Immature natural killer cell (primary cell): Measurements from ENCODE around the gene DDX42. TPM values are rescaled to one million over a fixed set of nuclear protein-coding genes. Genes with fewer than 3 reads are reported as not detected.
A peak's percentile ranks its signal among the peaks of the same experiment; 100 is the strongest.

Source experiments
- DNase-seq, 3 donors: peaks; one replicate each; pipeline ENCODE4 v3.0.0; 2022; ENCODE audit warnings: mixed read lengths in 1 of 3
- H3K27ac Mint-ChIP-seq, 6 donors: one replicate each; pipeline ENCODE4 v1.8.0; 2020; ENCODE audit warnings: mixed read lengths in 6 of 6, mild to moderate bottlenecking in 5 of 6, inconsistent platforms in 4 of 6, moderate library complexity in 3 of 6
- H3K27me3 Mint-ChIP-seq, 3 donors: one replicate each; pipeline ENCODE4 v1.8.0; 2020 to 2021; ENCODE audit warnings: low read depth in 3 of 3, mild to moderate bottlenecking in 3 of 3, mixed read lengths in 3 of 3, moderate library complexity in 3 of 3, inconsistent platforms in 1 of 3
- H3K36me3 Mint-ChIP-seq, 3 donors: one replicate each; pipeline ENCODE4 v1.8.0; 2020; ENCODE audit warnings: mixed read lengths in 3 of 3, inconsistent platforms in 2 of 3, mild to moderate bottlenecking in 2 of 3
- H3K4me1 Mint-ChIP-seq, 2 donors: one replicate each; pipeline ENCODE4 v1.8.0; 2020; ENCODE audit warnings: inconsistent platforms in 2 of 2, mild to moderate bottlenecking in 2 of 2, mixed read lengths in 2 of 2, moderate library complexity in 1 of 2
- H3K4me3 Mint-ChIP-seq, 5 donors: one replicate each; pipeline ENCODE4 v1.8.0; 2020; ENCODE audit warnings: mild to moderate bottlenecking in 5 of 5, mixed read lengths in 5 of 5, inconsistent platforms in 3 of 5, moderate library complexity in 3 of 5
- H3K9me3 Mint-ChIP-seq, 6 donors: one replicate each; pipeline ENCODE4 v1.8.0; 2020; ENCODE audit warnings: mild to moderate bottlenecking in 6 of 6, mixed read lengths in 6 of 6, inconsistent platforms in 4 of 6, moderate library complexity in 3 of 6
- polyA plus RNA-seq, 3 donors: library from polyadenylated mRNA; unstranded; fragments of 300-500 nt; fragmentation: Illumina TruSeq; gene quantifications; one replicate each; pipeline ENCODE4 v1.2.3, GENCODE V29; 2021

DDX42 gene
- polyA plus RNA-seq = 10 to 100 TPM in 1 of 3 donors, 1 to 10 TPM in 2; 4.8 to 18.2 (median 5.5) TPM

GRCh38 chr17:63774141-63774968, at the start of gene DDX42:
Gene DDX42 (plus strand): TSS chr17:63774170. CDS start chr17:63787050, 12,880 bp downstream.
- peak within 1 kb of the TSS; percentile 96 to 100 (median 99) for H3K27ac Mint-ChIP-seq
- H3K27me3 Mint-ChIP-seq = peaks cover 10 to 19% (median 14%) of the 10 kb centered on the region in 3 donors
- no peak for DNase-seq
- peaks cover 50 to 78% of the 10 kb centered on the region in 2 donors for H3K4me1 Mint-ChIP-seq
- no peaks in the 10 kb centered on the region for H3K9me3 Mint-ChIP-seq
- peaks cover 0 to under 1% (median 0%) of the 10 kb centered on the region in 3 donors for H3K36me3 Mint-ChIP-seq
- peak within 1 kb of the TSS; percentile 90 to 100 (median 96) for H3K4me3 Mint-ChIP-seq

- no peak overlapping the region for H3K4me3 Mint-ChIP-seq
- no peak for DNase-seq
- no peaks in the 10 kb centered on the region for H3K9me3 Mint-ChIP-seq
- peaks cover 0 to 3% (median 0%) of the 10 kb centered on the region in 3 donors for H3K27me3 Mint-ChIP-seq
- peaks cover 6 to 10% of the 10 kb centered on the region in 2 donors for H3K4me1 Mint-ChIP-seq
- no peak overlapping the region for H3K27ac Mint-ChIP-seq
- H3K36me3 Mint-ChIP-seq = peaks cover 0 to 6% (median 0%) of the 10 kb centered on the region in 3 donors
These were observed 38.3 kb upstream of the DDX42 start for GRCh38 chr17:63735691-63736090.

GRCh38 chr17:63740464-63741142, 33.4 kb upstream of the DDX42 start:
- no peaks in the 10 kb centered on the region for H3K9me3 Mint-ChIP-seq
- peak overlapping the region; percentile 92 to 97 (median 96) for H3K27ac Mint-ChIP-seq
- DNase-seq = no peak
- H3K4me1 Mint-ChIP-seq = peaks cover 22 to 23% of the 10 kb centered on the region in 2 donors
- peak overlapping the region; percentile 87 to 98 (median 89) for H3K4me3 Mint-ChIP-seq
- peaks cover 0 to 7% (median 3%) of the 10 kb centered on the region in 3 donors for H3K27me3 Mint-ChIP-seq
- H3K36me3 Mint-ChIP-seq = peaks cover 0 to under 1% (median 0%) of the 10 kb centered on the region in 3 donors

GRCh38 chr17:63741143-63741407, 32.9 kb upstream of the DDX42 start:
- DNase-seq = no peak

GRCh38 chr17:63741408-63742173, 32.4 kb upstream of the DDX42 start, which contains the start of gene STRADA:
Gene STRADA (minus strand): TSS chr17:63741799. CDS start chr17:63728369, 13,430 bp downstream.
- H3K27me3 Mint-ChIP-seq = peaks cover 0 to 7% (median 3%) of the 10 kb centered on the region in 3 donors
- peaks cover 0 to 7% (median 7%) of the 10 kb centered on the region in 3 donors for H3K36me3 Mint-ChIP-seq
- H3K9me3 Mint-ChIP-seq = no peaks in the 10 kb centered on the region
- peak within 1 kb of the TSS; percentile 87 to 98 (median 89) for H3K4me3 Mint-ChIP-seq
- peak; percentile 97 to 98 (median 98) for DNase-seq
- peak within 1 kb of the TSS; percentile 92 to 97 (median 96) for H3K27ac Mint-ChIP-seq
- peaks cover 22 to 23% of the 10 kb centered on the region in 2 donors for H3K4me1 Mint-ChIP-seq

More at GRCh38 chr17:63741143-63741407, 32.9 kb upstream of the DDX42 start:
- Mint-ChIP-seq H3K4me3 (peak overlapping the region; percentile 87 to 98 (median 89)), H3K27me3 (peaks cover 0 to 7% (median 3%) of the 10 kb centered on the region in 3 donors), H3K36me3 (peaks cover 0 to 5% (median 4%) of the 10 kb centered on the region in 3 donors), H3K4me1 (peaks cover 22 to 23% of the 10 kb centered on the region in 2 donors), H3K9me3 (no peaks in the 10 kb centered on the region), H3K27ac (peak overlapping the region; percentile 92 to 97 (median 96))

- no peaks in the 10 kb centered on the region for H3K9me3 Mint-ChIP-seq
- peak in 1 of 3 donors; percentile 12 for DNase-seq
- peak overlapping the region; percentile 14 to 73 (median 55) for H3K4me3 Mint-ChIP-seq
- peak overlapping the region; percentile 76 to 86 (median 80) for H3K27ac Mint-ChIP-seq
- H3K4me1 Mint-ChIP-seq = peaks cover 9 to 10% of the 10 kb centered on the region in 2 donors
- H3K27me3 Mint-ChIP-seq = peaks cover 0 to 3% (median 1%) of the 10 kb centered on the region in 3 donors
- peaks cover 19 to 25% (median 25%) of the 10 kb centered on the region in 3 donors for H3K36me3 Mint-ChIP-seq
These were observed 22.2 kb upstream of the DDX42 start for GRCh38 chr17:63751806-63752205.

- no peak for DNase-seq
- Mint-ChIP-seq H3K36me3 (peaks cover 19 to 25% (median 25%) of the 10 kb centered on the region in 3 donors), H3K4me3 (no peak overlapping the region), H3K9me3 (no peaks in the 10 kb centered on the region), H3K27me3 (peaks cover 0 to 3% (median 1%) of the 10 kb centered on the region in 3 donors), H3K4me1 (peaks cover 9 to 10% of the 10 kb centered on the region in 2 donors), H3K27ac (no peak overlapping the region)
These were observed 21.3 kb upstream of the DDX42 start for GRCh38 chr17:63752707-63753106.

- Mint-ChIP-seq H3K27me3 (peaks cover 0 to 3% (median 1%) of the 10 kb centered on the region in 3 donors), H3K27ac (peak overlapping the region in 1 of 6 donors; percentile 39), H3K4me3 (no peak overlapping the region), H3K9me3 (no peaks in the 10 kb centered on the region), H3K4me1 (peaks cover 9 to 10% of the 10 kb centered on the region in 2 donors), H3K36me3 (peaks cover 18 to 29% (median 29%) of the 10 kb centered on the region in 3 donors)
- DNase-seq = no peak
These were observed 20.8 kb upstream of the DDX42 start for GRCh38 chr17:63753215-63753614.

GRCh38 chr17:63754046-63754445, 19.9 kb upstream of the DDX42 start:
- Mint-ChIP-seq H3K4me3 (no peak overlapping the region), H3K36me3 (peaks cover 18 to 33% (median 26%) of the 10 kb centered on the region in 3 donors), H3K27ac (no peak overlapping the region), H3K4me1 (peaks cover 9 to 10% of the 10 kb centered on the region in 2 donors), H3K27me3 (peaks cover 0 to 3% (median 0%) of the 10 kb centered on the region in 3 donors), H3K9me3 (no peaks in the 10 kb centered on the region)
- DNase-seq = no peak

- H3K36me3 Mint-ChIP-seq = peaks cover 24 to 40% (median 29%) of the 10 kb centered on the region in 3 donors
- H3K9me3 Mint-ChIP-seq = no peaks in the 10 kb centered on the region
- no peaks in the 10 kb centered on the region for H3K27me3 Mint-ChIP-seq
- no peak overlapping the region for H3K4me3 Mint-ChIP-seq
- H3K4me1 Mint-ChIP-seq = peaks cover 0 to 13% of the 10 kb centered on the region in 2 donors
- no peak for DNase-seq
- peak overlapping the region in 1 of 6 donors; percentile 31 for H3K27ac Mint-ChIP-seq
These were observed 15.5 kb upstream of the DDX42 start for GRCh38 chr17:63758428-63758827.

GRCh38 chr17:63760771-63761539, 13.0 kb upstream of the DDX42 start:
- H3K27me3 Mint-ChIP-seq = no peaks in the 10 kb centered on the region
- no peaks in the 10 kb centered on the region for H3K9me3 Mint-ChIP-seq
- no peak overlapping the region for H3K4me3 Mint-ChIP-seq
- peaks cover 3 to 18% of the 10 kb centered on the region in 2 donors for H3K4me1 Mint-ChIP-seq
- peaks cover 27 to 45% (median 27%) of the 10 kb centered on the region in 3 donors for H3K36me3 Mint-ChIP-seq
- H3K27ac Mint-ChIP-seq = peak overlapping the region in 1 of 6 donors; percentile 13
- no peak for DNase-seq

GRCh38 chr17:63762161-63763078, 11.6 kb upstream of the DDX42 start:
- DNase-seq = no peak
- Mint-ChIP-seq H3K4me3 (no peak overlapping the region), H3K36me3 (peaks cover 18 to 36% (median 21%) of the 10 kb centered on the region in 3 donors), H3K9me3 (no peaks in the 10 kb centered on the region), H3K27ac (peak overlapping the region in 3 of 6 donors; percentile 10 to 23 (median 12)), H3K27me3 (no peaks in the 10 kb centered on the region), H3K4me1 (peaks cover 7 to 31% of the 10 kb centered on the region in 2 donors)
